GM12878 (cell line): ENCODE results near the gene NFYB.

Experiments
- ASH2L ChIP-seq: fragments of 300-600, 200-600 bp; sonication (generic); IDR thresholded peaks from 2 replicates; pipeline ENCODE4 v1.6.1; 2017; ENCODE audit warnings: low read depth, mild to moderate bottlenecking, borderline replicate concordance
- BCL11A ChIP-seq: IDR thresholded peaks from 2 replicates; pipeline ENCODE4 v1.6.1; 2011; ENCODE audit warnings: low read depth, low read length
- NFIC ChIP-seq: IDR thresholded peaks from 2 replicates; pipeline ENCODE4 v1.6.1; 2012; ENCODE audit warnings: low read depth, mild to moderate bottlenecking, inconsistent platforms, low read length, moderate library complexity
- PAX5 ChIP-seq: IDR thresholded peaks from 2 replicates; pipeline ENCODE4 v1.6.1; 2011; ENCODE audit warnings: low read depth, low read length, borderline replicate concordance
- SRF ChIP-seq, 2 experiments: IDR thresholded peaks; 2 replicates each; pipeline ENCODE4 v1.6.1; 2011; ENCODE audit warnings: low read depth in 2 of 2, low read length in 2 of 2, mild to moderate bottlenecking in 1 of 2, moderate library complexity in 1 of 2
- TF ChIP-seq, protein P1 (sequence below): IDR thresholded peaks from 2 replicates; pipeline ENCODE4 v1.6.1; 2012; ENCODE audit warnings: low read depth, low read length, improper control_type of control experiment

DNA sequence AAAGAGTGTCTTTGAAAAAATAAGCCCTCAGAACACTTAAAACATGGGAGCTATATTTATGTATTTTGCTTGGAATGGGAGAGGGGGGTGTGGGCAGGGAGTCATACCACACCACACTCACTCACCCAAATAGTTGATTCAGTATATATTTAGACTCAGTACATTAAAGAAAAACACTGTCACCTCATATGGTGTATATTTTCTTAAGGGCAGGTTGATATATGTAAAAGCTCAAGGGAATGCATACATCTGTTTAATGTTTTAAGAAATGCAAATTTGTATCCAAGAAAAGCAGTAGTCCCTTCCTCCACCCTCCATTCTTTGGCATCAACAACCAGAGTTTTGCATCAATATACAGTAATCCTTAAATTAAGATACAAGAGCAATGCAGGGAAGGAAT lies 1.4 kb downstream of the NFYB start:
- no peak for TF ChIP-seq PAX5
- TF ChIP-seq, protein P1, sequence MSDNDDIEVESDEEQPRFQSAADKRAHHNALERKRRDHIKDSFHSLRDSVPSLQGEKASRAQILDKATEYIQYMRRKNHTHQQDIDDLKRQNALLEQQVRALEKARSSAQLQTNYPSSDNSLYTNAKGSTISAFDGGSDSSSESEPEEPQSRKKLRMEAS: no peak
- no peak for TF ChIP-seq SRF (IDR thresholded peaks at IDR 0.05; ENCODE audit: low read depth in 2 of 2, low read length in 2 of 2)
- no peak for TF ChIP-seq NFIC
- no peak for TF ChIP-seq ASH2L
- no peak for TF ChIP-seq BCL11A
